Gastroesophageal sphincter (tissue), 4 donors: ENCODE measurements around the gene ZBTB7C. TPM values are rescaled to one million over a fixed set of nuclear protein-coding genes. Genes with fewer than 3 reads are reported as not detected.

ENCODE experiments used
- ATAC-seq: fragments of 150-250 bp; one replicate; pipeline ENCODE4 v1.9.1; 2016; ENCODE audit warnings: mild to moderate bottlenecking, moderate library complexity
- H3K27ac ChIP-seq, 4 donors: fragments of 200-600 bp; sonication (generic) in 3 of 4; 1 replicate in 3 of 4; 2 replicates in 1 of 4; pipeline ENCODE4 v1.5.1; 2016 to 2019
- H3K27me3 ChIP-seq: fragments of 200-600 bp; sonication (generic); one replicate; pipeline ENCODE4 v1.5.1; 2019
- H3K36me3 ChIP-seq, 2 donors: fragments of 200-600 bp; sonication (generic); one replicate each; pipeline ENCODE4 v1.5.1; 2019; ENCODE audit warnings: control low read depth in 1 of 2
- H3K4me1 ChIP-seq, 3 donors: fragments of 200-600 bp; sonication (generic); 1 replicate in 2 of 3; 2 replicates in 1 of 3; pipeline ENCODE4 v1.5.1; 2016 to 2019; ENCODE audit warnings: control low read depth in 2 of 3
- H3K4me3 ChIP-seq, 2 donors: fragments of 200-600 bp; sonication (generic); one replicate each; pipeline ENCODE4 v1.5.1; 2019; ENCODE audit warnings: mild to moderate bottlenecking in 1 of 2, moderate library complexity in 1 of 2
- H3K9me3 ChIP-seq, 3 donors: fragments of 200-600 bp; sonication (generic); one replicate each; pipeline ENCODE4 v1.5.1; 2017 to 2019; ENCODE audit warnings: control low read depth in 2 of 3
- CTCF ChIP-seq, 4 experiments: fragments of 200-600 bp in 2 of 4; fragments of 450-650 bp in 2 of 4; sonication (generic) in 1 of 4; IDR thresholded peaks; one replicate each; pipeline ENCODE4 v1.5.1; 2017 to 2019; ENCODE audit warnings: antibody characterized with exemption in 4 of 4, mild to moderate bottlenecking in 2 of 4, moderate library complexity in 2 of 4
- EP300 ChIP-seq: sonication (generic); formaldehyde crosslinking; IDR thresholded peaks from one replicate; pipeline ENCODE4 v1.6.1; 2017; ENCODE audit warnings: antibody characterized with exemption, mild to moderate bottlenecking
- POLR2A ChIP-seq, 2 donors: fragments of 450-650 bp; IDR thresholded peaks; one replicate each; pipeline ENCODE4 v1.6.1; 2017; ENCODE audit warnings: antibody characterized with exemption in 2 of 2, mild to moderate bottlenecking in 2 of 2, moderate library complexity in 1 of 2
- POLR2AphosphoS5 ChIP-seq: sonication (generic); formaldehyde crosslinking; IDR thresholded peaks from one replicate; pipeline ENCODE4 v1.6.1; 2017; ENCODE audit warnings: antibody characterized with exemption
- WGBS, 2 donors: methylation state at CpG; one replicate each; pipeline ENCODE4 v1.1.5; 2018; ENCODE audit warnings: low coverage in 1 of 2; 5-methylcytosine and 5-hydroxymethylcytosine counted together
- total RNA-seq, 4 donors: library from RNA; depleted of rRNA; stranded (reverse); fragments of >200 nt; gene quantifications; one replicate each; pipeline ENCODE4 v1.1.0, GENCODE V29; 2016

Gene ZBTB7C
- total RNA-seq, 4 donors from 2014 or later = 7.8 to 15.4 (median 11.8) TPM

GRCh38 chr18:48250362-48250907, 158.7 kb downstream of the ZBTB7C start:
- TF ChIP-seq POLR2AphosphoS5 (no peak), EP300 (no peak), POLR2A (IDR thresholded peaks at IDR 0.05) (no peak)
- Histone ChIP-seq H3K4me3 (no peak overlapping the region), H3K27ac (no peak overlapping the region), H3K4me1 (no peaks in the 10 kb centered on the region), H3K36me3 (no peaks in the 10 kb centered on the region), H3K27me3 (no peaks in the 10 kb centered on the region), H3K9me3 (no peaks in the 10 kb centered on the region)
- ATAC-seq = no peak
- WGBS, 2 donors = 100% methylated on average over 1 of the region's 1 CpG

GRCh38 chr18:48249854-48250253, 159.3 kb downstream of the ZBTB7C start:
- H3K27ac ChIP-seq = no peak overlapping the region
- H3K36me3 ChIP-seq = no peaks in the 10 kb centered on the region
- H3K4me1 ChIP-seq = no peaks in the 10 kb centered on the region
- H3K27me3 ChIP-seq = no peaks in the 10 kb centered on the region
- no peaks in the 10 kb centered on the region for H3K9me3 ChIP-seq
- WGBS, 2 donors = 77 to 100% methylated on average over 2 to 4 of the region's 5 CpGs
- TF ChIP-seq CTCF (IDR thresholded peaks at IDR 0.05) = no peak
- no peak for TF ChIP-seq POLR2A (IDR thresholded peaks at IDR 0.05)
- TF ChIP-seq EP300 = no peak
- no peak for TF ChIP-seq POLR2AphosphoS5
- no peak overlapping the region for H3K4me3 ChIP-seq
- no peak for ATAC-seq

DNA sequence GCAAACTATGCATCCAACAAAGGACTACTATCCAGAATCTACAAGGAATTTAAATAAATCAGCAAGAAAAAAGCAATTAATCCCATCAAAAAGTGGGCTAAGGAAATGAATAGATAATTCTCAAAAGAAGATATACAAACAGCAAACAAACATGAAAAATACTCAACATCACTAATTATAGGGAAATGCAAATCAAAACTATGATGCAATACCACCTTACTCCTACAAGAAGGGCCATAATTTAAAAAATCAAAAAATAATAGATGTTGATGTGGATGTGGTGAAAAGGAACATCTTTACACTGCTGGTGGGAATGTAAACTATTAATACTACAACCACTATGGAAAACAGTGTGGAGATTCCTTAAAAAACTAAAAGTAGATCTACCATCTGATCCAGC, 164.7 kb downstream of the ZBTB7C start:
- TF ChIP-seq POLR2A (IDR thresholded peaks at IDR 0.05) (no peak), CTCF (IDR thresholded peaks at IDR 0.05) (no peak), POLR2AphosphoS5 (no peak), EP300 (no peak)
- no peak overlapping the region for H3K4me3 ChIP-seq
- no peaks in the 10 kb centered on the region for H3K4me1 ChIP-seq
- no peaks in the 10 kb centered on the region for H3K27me3 ChIP-seq
- no peaks in the 10 kb centered on the region for H3K9me3 ChIP-seq
- H3K27ac ChIP-seq = no peak overlapping the region
- H3K36me3 ChIP-seq = no peaks in the 10 kb centered on the region
- no peak for ATAC-seq

- no peak overlapping the region for H3K27ac ChIP-seq
- H3K9me3 ChIP-seq = no peaks in the 10 kb centered on the region
- ATAC-seq = no peak
- 39 to 67% methylated on average over 2 of the region's 3 CpGs for WGBS, 2 donors
- H3K27me3 ChIP-seq = no peaks in the 10 kb centered on the region
- no peaks in the 10 kb centered on the region for H3K36me3 ChIP-seq
- H3K4me3 ChIP-seq = no peak overlapping the region
- no peaks in the 10 kb centered on the region for H3K4me1 ChIP-seq
- TF ChIP-seq CTCF (IDR thresholded peaks at IDR 0.05) (no peak), EP300 (no peak), POLR2A (IDR thresholded peaks at IDR 0.05) (no peak), POLR2AphosphoS5 (no peak)
Observed at GRCh38 chr18:48238636-48239035, 170.5 kb downstream of the ZBTB7C start.

DNA sequence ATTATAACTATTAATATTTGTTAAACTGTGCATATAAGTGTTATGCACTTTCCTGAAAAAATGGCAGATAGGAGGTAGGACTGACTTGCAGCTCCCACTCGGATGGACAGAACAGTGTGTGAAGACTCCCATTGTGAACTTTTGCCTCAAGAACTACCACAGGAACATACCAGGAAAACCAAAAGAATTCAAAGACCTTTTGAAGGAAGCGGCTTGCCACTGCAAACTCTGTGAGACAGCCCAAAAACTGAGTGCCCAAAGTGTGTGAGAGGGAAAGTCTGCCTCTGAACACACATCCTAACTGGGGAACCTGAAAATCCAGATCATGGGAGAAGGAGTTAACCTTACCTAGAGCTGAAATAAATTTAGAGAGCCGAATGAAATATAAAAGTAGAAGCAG, 171.0 kb downstream of the ZBTB7C start:
- Histone ChIP-seq H3K36me3 (no peaks in the 10 kb centered on the region), H3K4me3 (no peak overlapping the region), H3K27me3 (no peaks in the 10 kb centered on the region), H3K27ac (no peak overlapping the region), H3K9me3 (no peaks in the 10 kb centered on the region), H3K4me1 (no peaks in the 10 kb centered on the region)
- WGBS, 2 donors = 71 to 78% methylated on average over 2 to 3 of the region's 3 CpGs
- ATAC-seq = no peak
- TF ChIP-seq POLR2AphosphoS5 (no peak), POLR2A (IDR thresholded peaks at IDR 0.05) (no peak), CTCF (IDR thresholded peaks at IDR 0.05) (no peak), EP300 (no peak)
